GM12878 (cell line): ENCODE data around the gene TMEM163. TPM values are rescaled to one million over a fixed set of nuclear protein-coding genes. Genes with fewer than 3 reads are reported as not detected.
A peak's percentile ranks its signal among the peaks of the same experiment; 100 is the strongest.

Source experiments
- ATAC-seq: fragments of 200-7000 bp; cut with Tn5 transposase; 3 replicates; pipeline ENCODE4 v1.9.1; 2020; ENCODE audit warnings: mild to moderate bottlenecking, moderate library complexity
- BruUV-seq: library from RNA; stranded (reverse); fragments of 400-500 nt; replicated peaks from 2 replicates; lab custom pipeline; 2021; lab: Mats Ljungman, UMichigan
- CTCF ChIA-PET: fragments of 300-600 bp; sonication (Branson Sonifier 250); formaldehyde crosslinking; extraction: SDS; loops from one replicate; lab custom pipeline; 2021; ENCODE audit warnings: inconsistent platforms; lab: Yijun Ruan, JAX
- POLR2A ChIA-PET: fragments of 350-600 bp; formaldehyde crosslinking; extraction: SDS; loops from one replicate; lab custom pipeline; 2021; ENCODE audit warnings: inconsistent platforms; lab: Charles Lee
- RAD21 ChIA-PET: fragments of 300-600 bp; sonication (Branson Sonifier 250); formaldehyde crosslinking; loops from one replicate; lab custom pipeline; 2023; ENCODE audit warnings: antibody characterized with exemption; ENCODE audit not compliant: unreplicated experiment; lab: Charles Lee
- SMC1A ChIA-PET: fragments of 300-600 bp; sonication (Branson Sonifier 250); formaldehyde crosslinking; loops from one replicate; lab custom pipeline; 2023; ENCODE audit not compliant: unreplicated experiment, uncharacterized antibody; lab: Charles Lee
- DNase-seq: peaks from one replicate; pipeline ENCODE4 v3.0.0-alpha.2; 2011; ENCODE audit warnings: low read depth, low spot score
- FAIRE-seq: peaks from 3 replicates; lab custom pipeline; 2011; peaks lifted over from hg19 to GRCh38; lab: Jason Lieb, UNC
- H2AFZ ChIP-seq: 2 replicates; pipeline ENCODE4 v1.6.0; 2011; ENCODE audit warnings: low read depth, low read length, control low read depth; ENCODE audit not compliant: control insufficient read depth
- H3K27ac ChIP-seq: 2 replicates; pipeline ENCODE4 v1.5.1; 2011; ENCODE audit warnings: control low read depth; ENCODE audit not compliant: control insufficient read depth, insufficient read depth
- H3K27me3 ChIP-seq, 2 experiments: replicated peaks in 1 of 2; 2 replicates each; pipeline versions ENCODE4 v1.6.0 to v1.6.1; 2011; ENCODE audit warnings: low read length in 1 of 2; ENCODE audit not compliant: control insufficient read depth in 2 of 2, insufficient read depth in 2 of 2
- H3K36me3 ChIP-seq, 2 experiments: 2 replicates each; pipeline ENCODE4 v1.5.1; 2011; ENCODE audit warnings: low read length in 1 of 2; ENCODE audit not compliant: control insufficient read depth in 2 of 2, insufficient read depth in 2 of 2
- H3K4me1 ChIP-seq: 2 replicates; pipeline ENCODE4 v1.6.1; 2011; ENCODE audit warnings: mild to moderate bottlenecking, low read length, moderate library complexity, mixed read lengths; ENCODE audit not compliant: control insufficient read depth, insufficient read depth
- H3K4me2 ChIP-seq: 2 replicates; pipeline ENCODE4 v1.6.0; 2011; ENCODE audit warnings: control low read depth; ENCODE audit not compliant: control insufficient read depth, insufficient read depth
- H3K4me3 ChIP-seq: fragments of 200-600 bp; sonication (generic); 2 replicates; pipeline ENCODE4 v1.5.1; 2016
- H3K79me2 ChIP-seq: 2 replicates; pipeline ENCODE4 v1.6.0; 2011; ENCODE audit warnings: low read length; ENCODE audit not compliant: control insufficient read depth, insufficient read depth
- H3K9ac ChIP-seq: 2 replicates; pipeline ENCODE4 v1.8.0; 2011; ENCODE audit warnings: low read length, control low read depth, mixed read lengths; ENCODE audit not compliant: control insufficient read depth, insufficient read depth
- H3K9me3 ChIP-seq: replicated peaks from 3 replicates; pipeline ENCODE4 v1.5.1; 2011; ENCODE audit warnings: mild to moderate bottlenecking, low read length; ENCODE audit not compliant: control insufficient read depth, insufficient read depth
- H4K20me1 ChIP-seq: 2 replicates; pipeline ENCODE4 v1.6.0; 2011; ENCODE audit not compliant: control insufficient read depth, insufficient read depth
- BHLHE40 ChIP-seq, 2 experiments: fragments of 450-650 bp in 1 of 2; IDR thresholded peaks; 2 replicates each; pipeline ENCODE4 v1.6.1; 2011 to 2017; ENCODE audit warnings: low read depth in 2 of 2, borderline replicate concordance in 1 of 2, improper control_type of control experiment in 1 of 2, low read length in 1 of 2, mild to moderate bottlenecking in 1 of 2
- GATAD2B ChIP-seq: fragments of 450-650 bp; conservative IDR thresholded peaks from 2 replicates; pipeline ENCODE4 v1.6.1; 2017; ENCODE audit warnings: low read depth, mild to moderate bottlenecking, moderate library complexity
- JUNB ChIP-seq: IDR thresholded peaks from 2 replicates; pipeline ENCODE4 v1.6.1; 2016; ENCODE audit warnings: antibody characterized with exemption, mild to moderate bottlenecking
- JUND ChIP-seq: IDR thresholded peaks from 2 replicates; pipeline ENCODE4 v1.6.1; 2012; ENCODE audit warnings: low read depth, mild to moderate bottlenecking, low read length, improper control_type of control experiment, moderate library complexity
- MTA2 ChIP-seq: fragments of 450-650 bp; IDR thresholded peaks from 2 replicates; pipeline ENCODE4 v1.6.1; 2016; ENCODE audit warnings: low read depth, mild to moderate bottlenecking, moderate library complexity
- POLR2A ChIP-seq: IDR thresholded peaks from 2 replicates; pipeline ENCODE4 v1.6.1; 2011; ENCODE audit warnings: low read depth, mild to moderate bottlenecking, low read length
- SMARCA5 ChIP-seq: fragments of 450-650 bp; IDR thresholded peaks from 2 replicates; pipeline ENCODE4 v1.6.1; 2017; ENCODE audit warnings: mild to moderate bottlenecking
- TAF1 ChIP-seq: IDR thresholded peaks from 2 replicates; pipeline ENCODE4 v1.6.1; 2011; ENCODE audit warnings: mild to moderate bottlenecking, low read depth, low read length, borderline replicate concordance
- ZNF24 ChIP-seq: fragments of 450-650 bp; IDR thresholded peaks from 2 replicates; pipeline ENCODE4 v1.6.1; 2017; ENCODE audit warnings: antibody characterized with exemption, mild to moderate bottlenecking
- ZNF274 ChIP-seq: IDR thresholded peaks from one replicate; pipeline ENCODE4 v1.8.0; 2011; ENCODE audit not compliant: insufficient read length, insufficient read depth
- ZNF384 ChIP-seq: IDR thresholded peaks from 2 replicates; pipeline ENCODE4 v1.6.1; 2012; ENCODE audit warnings: low read depth, mild to moderate bottlenecking, low read length, improper control_type of control experiment, borderline replicate concordance
- WGBS: methylation state at CpG from one replicate; pipeline ENCODE4 v1.1.6; 2016; ENCODE audit warnings: low lambda C conversion rate; ENCODE audit not compliant: insufficient replicate concordance, insufficient coverage; ENCODE audit errors: missing lambda C conversion rate; 5-methylcytosine and 5-hydroxymethylcytosine counted together
- in situ Hi-C: fragments of 300-500 bp; cut with MboI; formaldehyde crosslinking; loops from 9 replicates; pipeline ENCODE4 v1.14.3; 2018; ENCODE audit warnings: mixed read lengths
- intact Hi-C: fragments of 100-400 bp; cut with micrococcal nuclease; formaldehyde crosslinking; loops from one replicate; pipeline ENCODE4 v1.14.2; 2022; ENCODE audit not compliant: unreplicated experiment
- polyA plus RNA-seq, 11 experiments: library from polyadenylated mRNA; depleted of rRNA in 4 of 11; unstranded in 6 of 11; stranded (reverse) in 5 of 11; fragments of >200 nt; fragmentation: Nextera tagmentation in 4 of 11; fragmentation: Illumina TruSeq in 1 of 11; extraction: Ambion mirVana in 4 of 11; extraction: Trizol in 1 of 11; gene quantifications; 1 replicate in 1 of 11; 2 replicates in 10 of 11; pipeline versions ENCODE4 v1.2.1 to v1.2.3, GENCODE V29; 2011 to 2016; ENCODE audit warnings: inconsistent platforms in 2 of 11, missing spikeins in 2 of 11, low read depth in 1 of 11
- total RNA-seq, 4 experiments: library from RNA; depleted of rRNA in 3 of 4; stranded (reverse); fragments of >200 nt in 3 of 4; fragmentation: Illumina TruSeq in 1 of 4; extraction: Trizol in 1 of 4; gene quantifications; 2 replicates each; pipeline versions ENCODE4 v1.2.1 to v1.2.3, GENCODE V29; 2013 to 2021
- TF ChIP-seq, protein P1 (sequence below): IDR thresholded peaks from 2 replicates; pipeline ENCODE4 v1.6.1; 2012; ENCODE audit warnings: low read depth, low read length, improper control_type of control experiment
- TF ChIP-seq, protein P2 (sequence below): fragments of 450-650 bp; IDR thresholded peaks from 2 replicates; pipeline ENCODE4 v1.6.1; 2017; ENCODE audit warnings: mild to moderate bottlenecking
- TF ChIP-seq, protein P3 (sequence below): fragments of 450-650 bp; IDR thresholded peaks from 2 replicates; pipeline ENCODE4 v1.6.1; 2016; ENCODE audit warnings: mild to moderate bottlenecking

The TMEM163 gene
- total and polyA plus RNA-seq, 10 of the 15 experiments (the other 5 are each of a cell fraction or from before 2014, with no cell fraction given) = 0.05 to 0.11 (median 0.07) TPM; not detected in 4

DNA sequence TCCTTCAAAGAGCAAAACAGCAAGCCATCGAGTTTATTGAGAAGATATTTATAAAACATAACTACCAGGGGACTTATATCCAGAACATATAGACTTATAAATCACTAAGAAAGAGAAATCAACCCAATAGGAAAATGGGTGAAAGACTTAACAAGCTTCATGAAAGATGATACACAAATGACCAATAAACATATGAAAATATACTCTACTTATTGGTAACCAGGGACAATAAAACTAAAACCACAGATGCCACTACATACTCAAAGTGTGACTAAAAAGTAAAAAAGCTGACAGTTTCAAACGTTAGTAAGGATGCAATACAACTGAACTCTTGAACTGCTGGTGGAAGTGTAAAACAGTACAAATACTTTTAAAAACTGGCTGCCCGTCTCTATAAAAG lies 154.3 kb downstream of the TMEM163 start (continued):
- peak; percentile 59 for TF ChIP-seq JUNB

DNA sequence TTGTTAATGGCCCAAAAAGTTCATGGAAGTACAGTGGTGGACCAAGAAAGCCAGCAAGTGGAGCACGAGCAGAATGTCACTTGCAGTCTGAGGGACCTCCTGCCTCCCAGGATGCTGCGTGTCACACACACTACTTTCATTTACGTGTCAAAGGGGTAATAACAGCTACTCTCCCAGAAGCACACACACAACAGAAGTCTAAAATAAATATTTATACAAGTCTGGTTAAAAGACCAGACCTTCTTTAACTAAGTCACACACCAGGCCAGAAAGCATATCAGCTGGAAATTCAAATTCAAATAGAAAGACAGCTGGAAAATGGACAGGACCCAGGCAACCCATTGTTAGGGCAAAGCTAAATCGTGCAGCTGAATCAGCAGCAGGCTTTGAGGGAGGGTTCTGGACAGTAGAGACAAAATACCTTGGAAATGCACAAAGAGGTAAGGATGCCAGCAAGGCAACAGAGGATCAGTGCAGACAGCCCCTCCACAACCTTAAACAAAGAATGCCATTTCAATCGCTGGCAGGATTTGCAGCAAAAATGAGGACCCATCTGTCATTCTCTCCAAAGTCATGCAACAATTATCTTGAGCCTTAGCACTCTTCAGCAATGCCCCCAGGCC lies 160.5 kb downstream of the TMEM163 start:
- ATAC-seq = no peak
- Histone ChIP-seq H3K4me3 (no peak overlapping the region), H3K4me1 (no peaks in the 10 kb centered on the region), H3K9ac (no peak overlapping the region), H3K9me3 (no peaks in the 10 kb centered on the region), H4K20me1 (no peaks in the 10 kb centered on the region), H3K4me2 (no peak overlapping the region), H3K27ac (no peak overlapping the region), H2AFZ (no peak overlapping the region), H3K36me3 (no peaks in the 10 kb centered on the region), H3K79me2 (no peaks in the 10 kb centered on the region), H3K27me3 (peaks cover 0 to 2% of the 10 kb centered on the region in 2 experiments; a peak in 1 of 4 replicates)
- ChIA-PET CTCF (no interaction called here), SMC1A (interaction anchor here (0.6 to 0.7 kb wide), 2 partner anchors 67 to 83 kb away, joined by 3 read pairs; no protein-coding TSS in a partner anchor), POLR2A (no interaction called here), RAD21 (no interaction called here)
- TF ChIP-seq MTA2 = no peak
- TF ChIP-seq SMARCA5 = no peak
- no peak for DNase-seq
- no TSS peak for BruUV-seq
- intact Hi-C loops (no loop called here), in situ Hi-C loops (no loop called here)
- no peak for FAIRE-seq
- WGBS = 24% methylated on average over 5 of the region's 5 CpGs

DNA sequence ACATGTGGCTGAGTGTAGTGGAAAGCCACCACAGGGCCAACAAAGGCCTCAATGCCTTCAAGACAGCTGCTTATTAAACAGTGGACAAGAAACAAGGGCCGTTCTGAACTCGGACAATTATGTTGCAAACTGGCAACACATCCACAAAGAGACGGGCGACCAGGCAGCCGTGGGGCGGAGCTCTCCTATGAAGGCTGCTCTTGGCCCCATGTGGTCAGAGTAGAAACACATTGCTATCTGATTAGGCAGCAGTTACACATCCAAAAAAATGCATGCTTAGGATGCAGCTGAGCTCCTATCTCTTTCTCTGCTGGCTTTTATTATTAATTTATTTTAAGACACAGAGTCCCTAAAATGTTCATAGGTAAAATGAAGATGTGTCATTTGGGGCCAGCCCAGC lies 163.4 kb downstream of the TMEM163 start:
- Histone ChIP-seq H3K9me3 (no peaks in the 10 kb centered on the region), H2AFZ (no peak overlapping the region), H3K79me2 (no peaks in the 10 kb centered on the region), H3K9ac (no peak overlapping the region), H4K20me1 (no peaks in the 10 kb centered on the region), H3K27me3 (peaks cover 0 to 2% of the 10 kb centered on the region in 2 experiments; a peak in 1 of 4 replicates), H3K4me2 (no peak overlapping the region), H3K4me1 (no peaks in the 10 kb centered on the region), H3K36me3 (no peaks in the 10 kb centered on the region), H3K27ac (no peak overlapping the region), H3K4me3 (no peak overlapping the region)
- ATAC-seq = no peak
- no TSS peak for BruUV-seq
- no peak for FAIRE-seq
- intact Hi-C loops (no loop called here), in situ Hi-C loops (no loop called here)
- WGBS = 63% methylated on average over 6 of the region's 6 CpGs
- RAD21 ChIA-PET = no interaction called here
- CTCF ChIA-PET = interaction anchor here (0.9 kb wide), 1 partner anchor 14 kb away, joined by 3 read pairs; no protein-coding TSS in a partner anchor
- POLR2A ChIA-PET = no interaction called here
- SMC1A ChIA-PET = no interaction called here
- no peak for DNase-seq
- TF ChIP-seq, protein P1, sequence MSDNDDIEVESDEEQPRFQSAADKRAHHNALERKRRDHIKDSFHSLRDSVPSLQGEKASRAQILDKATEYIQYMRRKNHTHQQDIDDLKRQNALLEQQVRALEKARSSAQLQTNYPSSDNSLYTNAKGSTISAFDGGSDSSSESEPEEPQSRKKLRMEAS = no peak
- TF ChIP-seq ZNF384 (no peak), POLR2A (no peak), BHLHE40 (IDR thresholded peaks at IDR 0.05; ENCODE audit: borderline replicate concordance in 1 of 2, low read depth in 2 of 2, low read length in 1 of 2) (no peak), ZNF274 (no peak), TAF1 (no peak), ZNF24 (no peak), GATAD2B (no peak), JUND (no peak)
- TF ChIP-seq, protein P2, sequence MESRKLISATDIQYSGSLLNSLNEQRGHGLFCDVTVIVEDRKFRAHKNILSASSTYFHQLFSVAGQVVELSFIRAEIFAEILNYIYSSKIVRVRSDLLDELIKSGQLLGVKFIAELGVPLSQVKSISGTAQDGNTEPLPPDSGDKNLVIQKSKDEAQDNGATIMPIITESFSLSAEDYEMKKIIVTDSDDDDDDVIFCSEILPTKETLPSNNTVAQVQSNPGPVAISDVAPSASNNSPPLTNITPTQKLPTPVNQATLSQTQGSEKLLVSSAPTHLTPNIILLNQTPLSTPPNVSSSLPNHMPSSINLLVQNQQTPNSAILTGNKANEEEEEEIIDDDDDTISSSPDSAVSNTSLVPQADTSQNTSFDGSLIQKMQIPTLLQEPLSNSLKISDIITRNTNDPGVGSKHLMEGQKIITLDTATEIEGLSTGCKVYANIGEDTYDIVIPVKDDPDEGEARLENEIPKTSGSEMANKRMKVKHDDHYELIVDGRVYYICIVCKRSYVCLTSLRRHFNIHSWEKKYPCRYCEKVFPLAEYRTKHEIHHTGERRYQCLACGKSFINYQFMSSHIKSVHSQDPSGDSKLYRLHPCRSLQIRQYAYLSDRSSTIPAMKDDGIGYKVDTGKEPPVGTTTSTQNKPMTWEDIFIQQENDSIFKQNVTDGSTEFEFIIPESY = no peak
- TF ChIP-seq, protein P3, sequence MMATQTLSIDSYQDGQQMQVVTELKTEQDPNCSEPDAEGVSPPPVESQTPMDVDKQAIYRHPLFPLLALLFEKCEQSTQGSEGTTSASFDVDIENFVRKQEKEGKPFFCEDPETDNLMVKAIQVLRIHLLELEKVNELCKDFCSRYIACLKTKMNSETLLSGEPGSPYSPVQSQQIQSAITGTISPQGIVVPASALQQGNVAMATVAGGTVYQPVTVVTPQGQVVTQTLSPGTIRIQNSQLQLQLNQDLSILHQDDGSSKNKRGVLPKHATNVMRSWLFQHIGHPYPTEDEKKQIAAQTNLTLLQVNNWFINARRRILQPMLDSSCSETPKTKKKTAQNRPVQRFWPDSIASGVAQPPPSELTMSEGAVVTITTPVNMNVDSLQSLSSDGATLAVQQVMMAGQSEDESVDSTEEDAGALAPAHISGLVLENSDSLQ = no peak
